Measurements from ENCODE around the gene CSPG4. TPM values are rescaled to one million over a fixed set of nuclear protein-coding genes. Genes with fewer than 3 reads are reported as not detected.
A peak's percentile ranks its signal among the peaks of the same experiment; 100 is the strongest.

CSPG4 gene
- total RNA-seq, 1 experiment from 2014 or later: 2.0 TPM

GRCh38 chr15:75656331-75656730 lies 56.3 kb downstream of the CSPG4 start:
- 0 out of 2 replicates have a peak, but pooled peaks cover under 1% of the 10 kb centered on the region for H3K4me1 ChIP-seq (ENCODE audit: insufficient read depth, low read length)
- H2AK5ac ChIP-seq (ENCODE audit: insufficient read length, low read length): no peak overlapping the region
- no peaks in the 10 kb centered on the region for H4K20me1 ChIP-seq (ENCODE audit: control insufficient read depth, insufficient read depth, insufficient read length)
- H3K27me3 Mint-ChIP-seq (ENCODE audit: low read depth): no peaks in the 10 kb centered on the region
- H4K5ac ChIP-seq (ENCODE audit: insufficient read length, low read depth, low read length): no peak overlapping the region
- no peak for TF ChIP-seq CTCF (conservative IDR thresholded peaks at IDR 0.05)
- no peak overlapping the region for H2BK15ac ChIP-seq (ENCODE audit: low read depth, low read length)
- no peak overlapping the region for H3K27ac ChIP-seq (ENCODE audit: insufficient read length, low read depth, low read length)
- H4K91ac ChIP-seq (ENCODE audit: insufficient read length, low read depth, low read length): no peak overlapping the region
- H3K18ac ChIP-seq (ENCODE audit: insufficient read length, low read depth, low read length): no peak overlapping the region
- H3K23me2 ChIP-seq (ENCODE audit: insufficient read length, low read depth, low read length, poor library complexity, severe bottlenecking): no peaks in the 10 kb centered on the region
- no CpG with 5 or more reads among the region's 5 CpGs for WGBS (ENCODE audit: extremely low coverage, insufficient read length, low lambda C conversion rate)
- no peak overlapping the region for H2BK120ac ChIP-seq (ENCODE audit: low read depth, low read length, poor library complexity, severe bottlenecking)
- H2BK5ac ChIP-seq (ENCODE audit: insufficient read length, low read length): no peak overlapping the region
- no peaks in the 10 kb centered on the region for H3K27me3 ChIP-seq (ENCODE audit: insufficient read depth, low read length)
- H3T11ph ChIP-seq (ENCODE audit: low read length): no peak overlapping the region
- no peak overlapping the region for H3K23ac ChIP-seq (ENCODE audit: insufficient read length, low read depth, low read length)
- no peaks in the 10 kb centered on the region for H3K9me3 Mint-ChIP-seq
- DNase-seq: no peak
- H3K79me2 ChIP-seq (ENCODE audit: insufficient read depth, low read length): no peaks in the 10 kb centered on the region; the same call in 1 of the 2 replicates
- H3K4me1 Mint-ChIP-seq: peaks cover 19 to 25% of the 10 kb centered on the region in 2 experiments
- H3K4me2 ChIP-seq (ENCODE audit: insufficient read depth, insufficient read length, low read length): no peak overlapping the region
- no peak overlapping the region for H4K8ac ChIP-seq (replicated peaks; ENCODE audit: insufficient read length, low read depth, low read length)
- peaks cover 18 to 48% (median 31%) of the 10 kb centered on the region in 3 experiments for H3K36me3 Mint-ChIP-seq (ENCODE audit: insufficient read depth in 1 of 3, low read depth in 3 of 3)
- H3K4ac ChIP-seq (ENCODE audit: low read depth, low read length): no peak overlapping the region
- no peak overlapping the region for H2BK20ac ChIP-seq (ENCODE audit: low read depth, low read length, poor library complexity, severe bottlenecking)
- peak overlapping the region; percentile 34 to 64 (median 48); a peak in 3 of 7 replicates for H3K27ac Mint-ChIP-seq
- H3K79me1 ChIP-seq (ENCODE audit: insufficient read depth, low read depth, low read length, poor library complexity, severe bottlenecking): no peaks in the 10 kb centered on the region
- H2AFZ ChIP-seq (ENCODE audit: low read length): no peak overlapping the region
- H3K14ac ChIP-seq (ENCODE audit: insufficient read depth, low read length): no peak overlapping the region
- no peaks in the 10 kb centered on the region for H3K9me3 ChIP-seq (ENCODE audit: control insufficient read depth, low read depth, low read length)
- no peak overlapping the region for H3K9ac ChIP-seq (ENCODE audit: extremely low read depth, insufficient read length, low read length)
- H3K4me3 Mint-ChIP-seq: no peak overlapping the region
- H3K56ac ChIP-seq (ENCODE audit: insufficient read length, low read depth, low read length): no peak overlapping the region
- no peak overlapping the region for H2BK12ac ChIP-seq (ENCODE audit: insufficient read length, low read depth, low read length)

Data from H9 (cell line).